ENCODE measurements around the gene PIP.
"Not testable (repeated sequence)": the region's sequence is repeated elsewhere in the genome, so short reads cannot be mapped to it uniquely, and the experiment has no call there.

PIP gene

GRCh38 chr7:143177374-143178119, 45.7 kb downstream of the PIP start:
- DNase-seq (ENCODE audit: low read depth): no peak

- DNase-seq (ENCODE audit: low read depth): not testable (repeated sequence)
Observed at GRCh38 chr7:143180771-143181170, 48.9 kb downstream of the PIP start.

- DNase-seq (ENCODE audit: low read depth): no peak
Observed at GRCh38 chr7:143181349-143181748, 49.5 kb downstream of the PIP start.

- DNase-seq (ENCODE audit: low read depth): no peak
Observed at GRCh38 chr7:143183024-143183423, 51.1 kb downstream of the PIP start, which contains the start of gene TAS2R39. TSS of gene TAS2R39 (plus strand) at chr7:143183419. CDS start at chr7:143183419, 0 bp downstream.

GRCh38 chr7:143185551-143185950, 53.7 kb downstream of the PIP start:
- DNase-seq (ENCODE audit: low read depth): no peak

GRCh38 chr7:143188994-143189393, 57.1 kb downstream of the PIP start:
- no peak for DNase-seq (ENCODE audit: low read depth)

All from activated T-helper 1 cell treated with Interleukin-2 at 50 U/mL for 16 hours (primary cell).